GM20000 (cell line): ENCODE measurements around the gene GABRD.

ENCODE experiments used
- DNase-seq: peaks from one replicate; pipeline ENCODE4 v3.0.0; 2012; ENCODE audit warnings: low spot score
- CTCF ChIP-seq: IDR thresholded peaks from 2 replicates; pipeline ENCODE4 v1.5.1; 2012; ENCODE audit warnings: mild to moderate bottlenecking, control low read depth; ENCODE audit errors: extremely low read depth, missing control alignments

GABRD gene

GRCh38 chr1:2074944-2075740, 56.0 kb downstream of the GABRD start:
- no peak for DNase-seq
- no peak for TF ChIP-seq CTCF

- DNase-seq: no peak
- TF ChIP-seq CTCF: no peak
Measured at GRCh38 chr1:2076826-2077225, 57.7 kb downstream of the GABRD start.

- DNase-seq: no peak
- TF ChIP-seq CTCF: no peak
Measured at GRCh38 chr1:2078170-2078569, 59.0 kb downstream of the GABRD start.

- no peak for TF ChIP-seq CTCF
- no peak for DNase-seq
Measured at GRCh38 chr1:2079396-2080085, 60.4 kb downstream of the GABRD start.

GRCh38 chr1:2080140-2080539, 61.0 kb downstream of the GABRD start:
- no peak for DNase-seq
- TF ChIP-seq CTCF: no peak
